GM10266 (cell line): ENCODE measurements around the gene GALNT8.

Source experiments
- DNase-seq: peaks from one replicate; pipeline ENCODE4 v3.0.0; 2012; ENCODE audit errors: extremely low spot score
- CTCF ChIP-seq: IDR thresholded peaks from 2 replicates; pipeline ENCODE4 v1.5.1; 2012; ENCODE audit warnings: mild to moderate bottlenecking, low read depth; ENCODE audit not compliant: control insufficient read depth, insufficient read depth; ENCODE audit errors: missing control alignments

Gene GALNT8

GRCh38 chr12:4767186-4767585, 47.0 kb downstream of the GALNT8 start:
- no peak for DNase-seq
- TF ChIP-seq CTCF = no peak

GRCh38 chr12:4768341-4768740, 48.1 kb downstream of the GALNT8 start:
- DNase-seq = no peak
- TF ChIP-seq CTCF = no peak

- TF ChIP-seq CTCF = no peak
- DNase-seq = no peak
Measured at GRCh38 chr12:4769073-4769472, 48.9 kb downstream of the GALNT8 start.

- DNase-seq = no peak
- no peak for TF ChIP-seq CTCF
Measured at GRCh38 chr12:4771172-4771959, 51.2 kb downstream of the GALNT8 start.

- TF ChIP-seq CTCF = no peak
- DNase-seq = no peak
Measured at GRCh38 chr12:4771960-4772566, 51.9 kb downstream of the GALNT8 start.

GRCh38 chr12:4775936-4776335, 55.7 kb downstream of the GALNT8 start:
- no peak for DNase-seq
- no peak for TF ChIP-seq CTCF

GRCh38 chr12:4779749-4780148, 59.5 kb downstream of the GALNT8 start:
- TF ChIP-seq CTCF = no peak
- no peak for DNase-seq
